Smooth muscle cell of the coronary artery (primary cell): Measurements from ENCODE around the gene LRRC3B. TPM values are rescaled to one million over a fixed set of nuclear protein-coding genes. Genes with fewer than 3 reads are reported as not detected.

Experiments
- total RNA-seq: library from RNA; depleted of rRNA; stranded (reverse); fragments of >200 nt; gene quantifications from 2 replicates; pipeline ENCODE4 v1.2.3, GENCODE V29; 2014; ENCODE audit warnings: low replicate concordance

LRRC3B gene, protein sequence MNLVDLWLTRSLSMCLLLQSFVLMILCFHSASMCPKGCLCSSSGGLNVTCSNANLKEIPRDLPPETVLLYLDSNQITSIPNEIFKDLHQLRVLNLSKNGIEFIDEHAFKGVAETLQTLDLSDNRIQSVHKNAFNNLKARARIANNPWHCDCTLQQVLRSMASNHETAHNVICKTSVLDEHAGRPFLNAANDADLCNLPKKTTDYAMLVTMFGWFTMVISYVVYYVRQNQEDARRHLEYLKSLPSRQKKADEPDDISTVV
- total RNA-seq: not detected in 2 replicates

DNA sequence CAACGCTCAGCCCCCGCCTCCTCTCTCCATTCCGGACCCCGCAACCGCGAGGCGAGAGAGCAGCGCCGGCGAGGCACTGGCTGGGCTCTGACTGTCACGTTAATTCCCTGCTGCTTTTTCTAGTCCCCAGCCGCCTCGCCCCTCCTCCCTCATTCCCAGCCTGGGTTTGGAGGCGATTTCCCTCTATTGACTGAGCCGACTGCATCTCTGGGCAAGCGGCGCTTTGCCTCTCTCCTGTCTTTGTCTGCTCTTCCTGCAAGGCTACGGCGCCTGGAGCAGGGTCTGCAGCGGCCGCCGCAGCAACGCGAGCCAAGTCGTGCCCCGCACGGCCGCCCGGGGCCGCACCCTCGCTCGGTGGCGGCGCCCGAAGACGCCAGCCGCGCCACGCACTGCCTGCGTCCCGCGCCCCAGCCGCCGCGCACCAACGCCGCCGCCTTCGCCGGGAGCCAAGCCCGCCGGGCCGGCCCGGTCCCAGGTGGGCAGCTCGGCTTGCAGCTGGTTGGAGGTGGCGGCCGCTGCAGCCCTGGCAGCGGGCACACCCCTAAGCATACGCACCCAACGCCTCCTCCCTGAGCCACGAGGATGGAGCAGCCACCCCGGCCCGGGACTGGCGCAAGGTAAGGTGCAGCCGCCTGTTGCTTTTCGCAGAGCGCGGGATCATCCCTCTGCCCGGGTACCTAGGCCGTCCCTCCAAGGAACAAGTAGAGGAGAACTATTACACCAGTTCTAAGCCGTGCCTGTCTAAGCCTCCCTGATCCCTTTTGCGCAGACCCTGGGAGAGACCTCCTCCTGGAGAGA, at the start of gene LRRC3B:
TSS of gene LRRC3B (plus strand) at position 152 of the 798 bp plus-strand sequence. CDS start 86,901 bp downstream, outside the sequence.

